ENCODE results near the gene TGFBRAP1.
"Not testable (repeated sequence)": the region's sequence is repeated elsewhere in the genome, so short reads cannot be mapped to it uniquely, and the experiment has no call there.

The TGFBRAP1 gene

DNA sequence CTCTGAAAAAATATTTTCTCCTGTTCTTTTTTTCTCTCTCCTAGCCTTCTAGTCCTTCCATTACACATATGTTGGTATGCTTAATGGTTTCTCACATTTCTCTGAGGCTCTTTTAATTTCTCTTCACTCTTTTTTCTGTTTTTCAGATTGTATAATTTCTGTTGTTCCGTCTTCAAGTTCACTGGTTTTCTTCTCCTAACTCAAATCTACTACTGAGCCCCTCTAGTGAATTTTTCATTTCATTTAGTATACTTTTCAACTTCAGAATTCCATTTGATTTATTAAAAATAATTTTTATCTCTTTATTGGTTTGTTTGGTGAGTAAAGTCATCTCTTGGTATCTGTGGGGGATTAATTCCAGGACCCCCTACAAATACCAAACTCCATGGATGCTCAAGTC, 27.6 kb upstream of the TGFBRAP1 start:
- DNase-seq = no peak

DNA sequence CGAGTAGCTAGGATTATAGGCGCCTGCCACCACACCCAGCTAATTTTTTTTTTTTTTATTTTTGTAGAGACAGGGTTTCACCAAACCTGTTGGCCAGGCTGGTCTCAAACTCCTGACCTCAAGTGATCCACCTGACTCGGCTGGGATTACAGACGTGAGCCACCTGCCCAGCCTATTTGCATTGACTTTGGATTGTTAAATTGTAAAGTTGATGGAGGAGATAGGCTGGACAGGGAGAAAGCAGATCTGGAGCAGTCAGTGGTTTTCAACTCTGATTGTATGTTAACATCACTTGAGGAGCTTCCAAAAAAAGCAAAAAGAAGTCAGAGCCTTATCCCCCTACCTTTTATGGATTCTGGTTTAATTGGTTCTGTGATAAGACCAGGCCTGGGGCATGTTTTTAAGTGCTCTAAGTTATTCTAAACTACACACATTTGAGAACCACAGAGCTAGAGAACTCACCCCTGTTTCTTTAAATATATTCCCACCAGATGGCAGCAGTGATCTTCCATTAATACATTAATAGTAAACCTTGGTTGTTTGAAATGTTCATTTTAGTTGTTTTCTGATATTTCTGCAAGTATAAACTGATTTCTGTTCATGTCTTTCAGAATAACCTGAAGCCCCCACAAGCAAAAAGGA, 15.3 kb upstream of the TGFBRAP1 start:
- no peak for DNase-seq

DNA sequence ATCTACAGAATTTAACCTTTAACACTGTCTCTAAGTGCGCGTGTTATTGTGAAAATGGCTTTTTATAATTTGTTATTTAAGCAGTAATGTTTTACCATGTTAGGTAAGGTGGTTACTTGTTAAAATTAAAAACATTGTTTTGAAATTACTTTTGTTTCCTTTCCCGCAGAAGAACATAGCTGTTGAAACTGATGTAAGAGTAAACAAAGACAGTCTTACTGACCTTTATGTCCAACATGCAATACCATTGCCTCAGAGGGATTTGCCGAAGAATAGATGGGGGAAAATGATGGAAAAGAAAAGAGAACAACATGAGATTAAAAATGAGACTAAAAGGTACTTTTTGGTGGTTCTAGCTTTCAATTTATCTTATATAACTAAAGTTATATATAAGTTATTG, 9.9 kb upstream of the TGFBRAP1 start:
- DNase-seq = no peak

DNA sequence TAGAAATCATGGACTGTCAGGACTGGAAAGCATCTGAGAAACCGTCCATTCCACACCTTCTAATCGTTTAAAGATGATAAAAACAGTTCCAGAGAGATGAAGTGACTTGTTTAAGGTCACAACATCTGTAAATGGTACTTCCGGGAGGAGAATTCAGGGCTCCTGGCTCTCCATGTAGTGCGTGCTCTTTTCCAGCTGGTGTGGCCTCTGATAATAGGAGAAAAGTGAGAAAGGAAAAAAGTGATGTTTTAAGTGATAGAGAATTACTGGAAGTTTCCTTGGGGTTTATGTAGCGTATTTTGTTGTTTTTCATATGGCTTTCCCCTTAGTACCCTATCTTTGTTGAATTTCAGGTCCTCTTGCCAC, 8.5 kb upstream of the TGFBRAP1 start:
- DNase-seq = no peak

DNA sequence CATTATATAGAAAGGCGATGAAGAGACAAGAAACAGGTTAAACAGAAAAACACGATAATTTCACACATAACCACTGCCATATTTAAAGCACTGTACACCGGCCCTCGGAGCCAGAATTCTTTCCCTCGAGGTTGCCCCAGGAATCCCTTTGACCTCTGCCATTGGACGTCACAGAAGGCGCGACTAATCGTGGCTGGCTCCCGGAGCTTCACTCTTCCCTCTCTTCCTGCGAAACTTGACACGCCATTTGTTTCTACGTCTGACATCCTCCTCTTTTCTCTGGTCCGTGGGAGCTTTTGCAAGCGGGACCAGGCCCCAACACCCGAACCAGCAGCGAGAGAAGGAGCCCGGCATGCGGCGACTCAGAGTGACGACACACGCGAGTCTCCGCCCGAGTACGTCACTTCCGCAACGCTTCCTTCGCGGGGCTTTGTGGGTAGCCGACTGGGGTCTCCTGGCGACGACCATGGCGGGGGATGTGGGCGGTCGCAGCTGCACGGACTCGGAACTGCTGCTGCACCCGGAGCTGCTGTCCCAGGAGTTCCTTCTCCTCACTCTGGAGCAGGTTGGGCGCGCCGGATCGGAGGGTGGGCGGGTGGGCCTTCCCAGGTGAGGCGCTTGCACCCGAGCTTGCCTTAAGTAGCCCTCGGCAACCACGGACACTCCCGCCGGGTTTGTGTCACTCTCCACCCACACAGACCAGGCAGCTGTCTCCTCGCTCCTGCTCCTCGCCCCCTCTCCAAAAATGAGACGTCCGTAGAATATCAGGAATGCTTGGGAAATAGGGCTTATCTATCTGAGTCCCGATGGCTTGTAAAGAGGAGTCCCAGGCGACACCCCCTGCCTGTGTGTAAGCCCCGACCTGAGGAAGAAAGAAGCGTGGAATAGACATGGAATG, 7.8 kb upstream of the TGFBRAP1 start, which contains the start of gene C2orf49:
Gene C2orf49 (plus strand): TSS at position 419 of the 898 bp plus-strand sequence. CDS start 48 bp downstream, at position 467.
- DNase-seq = peak; percentile 86

DNA sequence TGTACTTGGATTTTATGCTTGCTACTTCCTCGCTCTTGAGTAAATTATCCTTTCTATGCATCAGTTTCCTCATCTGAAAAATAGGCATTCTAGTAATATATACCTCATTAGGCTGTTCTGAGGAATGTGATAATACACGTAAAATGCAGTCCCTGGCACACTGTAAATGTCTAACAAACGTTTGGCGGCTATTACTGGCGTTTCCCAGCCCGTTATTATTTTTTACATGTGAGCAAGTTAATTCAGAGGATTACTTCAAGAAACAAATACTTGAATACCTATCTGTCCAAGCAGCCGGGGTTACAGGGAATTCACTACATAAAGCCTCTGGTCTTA, 7.2 kb upstream of the TGFBRAP1 start:
- DNase-seq = no peak

DNA sequence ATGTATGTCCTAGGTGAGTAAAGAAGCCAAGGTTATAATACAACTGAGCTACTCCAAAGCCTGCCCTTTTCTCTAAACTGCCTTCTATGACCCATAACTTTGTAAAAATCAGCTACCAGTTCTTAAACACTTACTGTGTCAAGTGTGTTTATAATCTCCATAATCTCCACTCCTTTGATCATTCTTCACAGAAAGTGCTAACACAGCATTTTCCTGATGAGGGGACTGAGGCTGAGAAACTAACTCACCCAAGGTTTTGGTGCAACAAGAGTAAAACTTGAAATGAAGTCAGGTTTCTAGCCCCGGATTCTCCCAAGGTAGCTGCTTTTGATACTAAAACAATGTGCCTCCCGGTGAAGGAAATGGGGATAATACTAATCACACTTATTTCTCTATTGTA, 5.9 kb upstream of the TGFBRAP1 start:
- no peak for DNase-seq

DNA sequence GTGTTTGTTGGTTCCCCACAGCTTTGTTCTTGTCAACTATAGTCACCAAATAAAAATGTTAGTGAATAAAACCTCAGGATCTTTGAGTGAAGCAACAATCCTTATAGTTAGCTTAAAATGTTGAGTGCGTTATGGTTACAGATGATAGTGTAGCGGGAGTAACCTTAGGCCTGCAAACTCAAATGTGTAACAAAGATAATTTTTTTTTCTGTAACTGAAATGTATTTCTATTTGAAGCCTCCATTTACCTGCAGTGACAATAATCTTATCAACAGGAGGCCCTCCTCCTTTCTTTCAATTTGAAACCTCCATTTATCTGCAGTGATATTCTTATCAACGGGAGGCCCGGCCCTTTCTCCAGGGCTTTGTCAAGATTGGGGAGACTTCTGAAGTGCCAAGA, 4.7 kb upstream of the TGFBRAP1 start:
- no peak for DNase-seq

DNA sequence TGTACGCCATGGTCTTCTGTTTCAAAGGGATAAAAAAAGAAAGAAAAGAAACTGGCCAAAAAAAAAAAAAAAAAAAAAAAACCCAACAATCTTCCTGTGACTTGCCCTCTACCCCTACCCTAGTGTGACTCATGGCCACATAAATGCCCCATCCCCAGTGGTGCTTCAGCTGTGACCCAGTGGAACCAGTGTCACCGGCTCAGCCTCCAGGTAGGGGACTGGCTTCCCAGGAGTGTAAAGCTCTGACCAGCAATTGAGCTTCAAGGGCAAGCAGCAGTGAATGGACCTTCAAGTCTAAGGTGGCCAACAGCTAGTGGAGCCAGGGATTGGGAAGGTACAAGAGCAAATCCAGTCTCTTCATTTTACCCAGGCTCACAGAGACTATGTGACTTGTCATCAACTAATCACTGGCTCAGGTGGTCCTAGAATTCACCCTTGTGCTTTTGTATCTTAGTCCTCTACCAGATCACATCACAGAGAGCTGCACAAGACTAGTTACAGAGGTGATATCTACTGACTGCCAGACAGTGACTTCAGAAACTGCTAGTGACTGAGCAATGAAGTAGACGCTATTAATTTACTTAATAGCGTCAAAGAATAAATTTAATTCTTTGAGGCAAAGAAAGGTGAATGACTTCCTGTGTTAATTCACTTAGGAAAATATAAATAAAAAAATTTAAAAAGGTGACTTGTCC, 1.3 kb upstream of the TGFBRAP1 start:
- no peak for DNase-seq

DNA sequence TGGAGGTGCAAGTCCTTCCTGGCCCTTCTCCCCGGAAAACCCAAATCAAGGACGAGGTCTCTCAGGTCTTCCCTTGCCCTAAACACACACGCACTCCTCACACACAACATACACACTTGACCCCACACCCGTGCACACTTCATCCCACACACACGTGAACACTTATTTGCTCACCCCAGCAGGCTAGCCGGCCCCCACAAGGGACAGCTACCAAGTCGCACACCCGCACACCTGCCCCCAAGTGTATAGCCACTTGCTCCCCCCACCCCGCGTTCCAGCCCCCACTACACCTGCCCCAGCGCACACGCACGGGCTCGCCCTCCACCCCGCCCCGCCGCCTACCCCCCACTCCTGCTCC, 359 bp downstream of the TGFBRAP1 start:
- DNase-seq = peak in 1 of 2 experiments; percentile 33

DNA sequence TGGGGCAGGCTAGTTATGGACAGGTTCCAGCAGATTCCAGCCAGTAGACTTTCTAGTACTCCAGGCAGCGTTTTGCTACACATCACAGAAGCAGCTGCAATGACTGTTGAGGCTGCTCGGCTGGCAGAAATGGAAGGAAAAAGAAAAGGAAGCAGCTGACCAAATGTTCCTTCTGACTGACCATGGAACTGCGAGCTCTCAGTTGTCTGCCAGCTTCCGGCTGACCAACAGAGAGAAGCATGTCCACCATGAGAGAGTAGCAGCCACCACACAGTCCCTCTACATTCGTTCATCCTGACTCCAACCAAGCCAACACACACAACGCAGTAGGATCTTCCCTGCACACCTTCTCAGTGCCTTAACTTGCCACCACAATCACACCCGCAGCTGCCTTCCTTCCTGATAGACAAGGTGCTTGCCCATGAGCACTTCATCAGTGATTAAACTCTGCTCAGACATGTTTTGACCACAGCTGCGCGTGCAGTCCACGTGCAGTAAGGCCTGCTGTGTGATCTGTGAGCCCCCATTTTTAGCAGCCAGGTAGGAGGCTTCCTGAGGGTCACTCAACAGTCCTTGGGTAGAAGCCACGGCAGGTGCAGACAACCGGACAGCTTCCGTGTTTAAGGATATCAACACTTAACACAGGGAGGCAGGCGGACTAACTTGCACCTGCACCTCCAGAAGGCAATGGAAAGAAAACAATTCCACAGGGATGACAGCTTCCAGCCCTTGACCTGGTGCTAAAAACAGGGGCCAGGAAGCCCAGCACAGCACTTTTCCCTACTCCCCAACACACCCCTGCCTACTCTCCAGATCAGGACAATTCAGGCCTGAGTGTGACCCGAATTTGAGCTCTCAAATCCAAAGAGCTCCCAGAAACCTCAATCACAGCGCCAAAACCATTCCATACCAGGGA, 996 bp downstream of the TGFBRAP1 start:
- DNase-seq = peak in 1 of 2 experiments; percentile 10

DNA sequence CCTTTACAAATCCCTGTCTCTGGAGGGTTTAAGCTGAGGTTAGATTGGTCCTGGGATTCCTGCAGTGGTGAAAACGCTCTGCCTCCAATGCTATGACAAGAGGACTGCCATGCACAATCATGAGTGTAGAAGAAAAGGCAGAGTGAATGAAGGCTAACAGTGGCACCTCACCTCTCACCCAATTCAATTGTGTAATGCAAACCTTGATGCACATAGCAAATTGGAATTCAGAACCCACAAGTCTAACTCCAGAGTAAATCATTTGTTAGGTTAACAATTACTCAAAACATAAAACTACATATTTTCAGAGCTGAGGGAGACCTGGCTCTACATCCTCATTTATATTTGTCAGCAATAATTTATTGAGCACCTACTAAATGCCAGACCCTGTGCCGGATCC, 1.8 kb downstream of the TGFBRAP1 start:
- no peak for DNase-seq

DNA sequence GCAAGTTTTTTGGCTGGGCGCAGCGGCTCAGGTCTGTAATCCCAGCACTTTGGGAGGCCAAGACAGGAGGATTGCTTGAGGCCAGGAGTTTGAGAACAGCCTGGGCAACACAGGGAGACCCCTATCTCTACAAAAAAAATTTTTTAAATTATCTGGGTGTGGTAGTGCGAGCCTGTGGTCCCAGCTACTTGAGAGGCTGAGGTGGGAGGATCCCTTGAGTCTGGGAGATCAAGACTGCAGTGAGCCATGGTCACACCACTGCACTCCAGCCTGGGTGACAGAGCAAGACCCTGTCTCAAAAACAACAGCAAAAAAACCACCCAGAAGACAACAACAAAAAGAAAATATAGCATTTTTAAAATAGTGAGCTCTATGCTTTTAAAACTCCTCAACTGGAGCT, 2.3 kb downstream of the TGFBRAP1 start:
- DNase-seq = not testable (repeated sequence)

DNA sequence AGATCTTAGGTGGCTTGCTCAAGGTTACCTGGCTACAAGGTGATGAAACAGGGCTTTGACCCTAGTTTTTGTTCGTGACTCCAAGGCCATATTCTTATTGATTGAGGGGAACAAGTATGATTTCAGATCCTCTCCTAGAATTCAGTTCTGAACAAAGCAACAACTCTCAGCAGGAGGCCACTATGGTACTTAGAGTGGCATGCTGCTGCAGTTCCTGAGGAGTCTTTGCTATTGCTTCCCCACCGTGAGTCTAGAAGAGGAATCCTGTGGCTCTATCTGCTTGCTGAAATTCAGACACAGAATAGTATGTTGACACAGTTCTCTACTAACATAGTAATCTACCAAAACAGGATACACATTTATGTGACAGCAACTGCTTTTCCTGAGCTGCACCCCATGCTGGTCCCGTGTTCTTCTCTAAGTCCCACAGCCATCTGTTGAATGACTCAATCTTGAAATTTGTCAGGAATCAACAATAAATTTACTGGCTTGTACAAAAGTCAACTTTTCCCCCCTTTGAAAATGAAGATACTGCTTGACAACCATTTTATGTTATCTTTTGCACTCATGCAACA, 4.1 kb downstream of the TGFBRAP1 start:
- DNase-seq = no peak

DNA sequence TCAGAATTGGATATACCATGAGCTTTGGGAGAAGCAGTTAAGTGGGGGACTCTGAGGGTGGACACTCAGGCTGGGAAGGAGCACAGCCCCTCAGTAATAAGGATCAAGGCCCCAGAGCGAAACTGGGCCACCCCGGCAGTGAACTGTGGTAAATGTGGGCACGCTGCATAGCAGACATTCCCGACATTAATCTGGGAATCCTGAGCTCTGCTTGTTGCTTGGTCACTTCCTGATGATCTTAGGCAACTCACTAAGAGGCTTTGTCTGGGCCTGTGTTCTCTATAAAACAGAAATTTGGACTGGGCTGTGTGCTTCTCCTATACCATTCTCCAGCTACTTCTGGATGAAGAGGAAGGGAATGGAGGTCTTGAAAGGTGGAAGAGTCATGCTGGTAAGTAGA, 4.8 kb downstream of the TGFBRAP1 start:
- DNase-seq = no peak

DNA sequence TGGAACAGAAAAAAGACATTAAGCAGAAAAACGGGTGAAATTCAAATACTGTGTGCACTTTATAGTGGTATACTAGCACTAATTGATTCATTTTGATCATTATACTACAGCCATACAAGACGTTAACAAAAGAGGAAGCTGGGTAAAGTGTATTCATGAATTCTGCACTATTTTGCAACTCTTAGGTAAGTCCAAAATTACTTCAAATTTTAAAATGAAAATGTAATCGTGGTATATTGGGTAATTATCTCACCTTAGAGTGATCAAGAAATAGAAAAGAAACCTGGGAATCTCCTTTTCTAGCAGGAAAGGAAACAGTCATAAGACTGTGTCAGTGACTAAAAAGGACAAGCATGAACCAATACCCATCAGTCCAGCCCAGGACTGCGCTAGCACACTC, 5.4 kb downstream of the TGFBRAP1 start:
- no peak for DNase-seq

DNA sequence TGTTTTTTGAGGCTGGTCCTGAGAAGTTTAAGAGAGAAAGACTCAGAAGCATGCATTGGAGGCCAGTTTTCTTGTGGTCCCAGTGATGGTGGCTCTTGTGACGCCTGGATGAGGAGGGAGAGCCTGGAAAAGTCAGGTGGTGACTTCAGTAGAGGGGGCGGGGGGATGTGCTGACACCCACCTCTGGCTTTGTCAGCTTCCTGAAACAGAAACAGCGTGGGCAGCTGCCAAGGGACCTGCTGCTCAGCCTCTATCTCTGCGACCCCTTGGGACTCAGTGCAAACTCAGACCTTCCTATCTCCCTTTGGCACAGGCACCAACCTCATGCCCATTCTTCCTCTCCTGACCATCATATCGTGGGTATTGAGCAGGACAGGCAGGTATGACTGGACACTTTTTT, 6.4 kb downstream of the TGFBRAP1 start:
- no peak for DNase-seq

DNA sequence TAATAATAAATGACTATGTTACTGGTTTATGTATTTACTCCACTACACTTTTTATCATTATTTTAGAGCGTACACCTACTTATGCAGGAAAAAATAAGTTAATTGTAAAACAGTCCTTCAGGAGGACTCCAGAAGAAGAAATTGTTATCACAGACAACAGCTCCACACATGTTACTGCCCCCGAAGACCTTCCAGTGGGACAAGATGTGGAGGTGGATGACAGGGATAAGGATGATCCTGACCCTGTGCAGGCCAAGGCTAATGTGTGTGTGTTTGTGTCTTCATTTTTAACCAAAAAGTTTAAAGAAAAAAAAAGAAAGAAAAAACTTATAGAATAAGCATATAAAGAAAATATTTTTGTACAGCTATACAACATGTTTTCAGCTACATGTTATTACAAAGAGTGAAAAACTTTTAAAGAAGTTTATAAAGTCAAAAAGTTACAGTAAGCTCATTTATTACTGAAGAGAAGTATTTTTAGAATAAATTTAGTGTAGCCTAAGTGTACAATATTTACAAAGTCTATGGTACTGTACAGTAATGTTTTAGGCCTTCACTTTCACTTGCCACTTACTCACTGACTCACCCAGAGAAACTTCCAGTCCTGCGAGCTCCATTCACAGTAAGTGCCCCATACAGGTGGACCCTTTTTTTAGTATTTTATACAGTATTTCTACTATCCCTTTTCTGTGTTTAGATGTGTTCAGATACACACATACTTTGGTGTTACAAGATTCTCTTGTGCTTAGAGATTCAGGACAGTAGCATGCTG, 7.5 kb downstream of the TGFBRAP1 start:
- no peak for DNase-seq

DNA sequence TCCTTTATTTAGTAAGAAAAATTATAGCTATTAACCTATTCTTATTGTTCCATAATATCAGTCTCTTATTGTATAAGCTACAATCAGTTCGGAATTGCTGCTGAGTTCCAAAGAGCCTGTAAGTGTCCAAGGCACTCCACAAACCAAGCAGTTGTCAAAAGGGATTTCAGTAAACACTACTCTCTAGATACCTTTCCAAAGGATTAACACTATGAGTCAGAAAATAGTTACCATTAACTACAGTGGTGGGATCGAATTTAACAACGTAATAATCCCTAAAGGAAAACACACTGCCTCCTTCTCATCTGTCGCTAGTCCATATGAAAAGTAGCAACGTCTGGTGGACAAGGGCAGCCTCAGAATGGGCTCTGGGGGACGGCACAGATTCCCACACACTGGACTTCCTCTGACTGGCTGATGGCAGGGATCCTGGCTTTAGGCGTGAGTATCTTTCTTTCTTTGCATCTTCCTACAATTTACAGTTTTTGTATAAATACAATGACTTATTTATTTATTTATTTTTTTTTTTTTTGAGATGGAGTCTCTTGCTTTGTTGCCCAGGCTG, 8.8 kb downstream of the TGFBRAP1 start:
- DNase-seq = no peak

DNA sequence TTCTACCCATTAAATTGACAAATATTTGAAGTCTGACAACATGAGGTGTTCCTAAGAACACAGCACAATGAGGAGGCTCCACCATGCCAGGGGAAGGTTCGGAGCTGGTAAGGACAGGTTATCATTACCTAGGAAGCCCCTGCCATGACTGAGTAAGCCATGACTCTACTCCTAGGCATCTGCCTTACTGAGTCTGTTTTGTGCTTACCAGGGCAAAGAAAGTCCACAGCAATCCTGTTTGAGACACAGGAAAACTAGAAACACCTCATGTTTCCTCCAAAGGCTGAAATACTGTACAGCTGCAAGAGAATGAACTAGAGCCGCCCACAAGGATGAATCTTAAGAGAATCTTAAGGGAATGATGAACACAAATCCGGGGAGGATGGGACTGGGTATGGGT, 11.6 kb downstream of the TGFBRAP1 start:
- DNase-seq = no peak

DNA sequence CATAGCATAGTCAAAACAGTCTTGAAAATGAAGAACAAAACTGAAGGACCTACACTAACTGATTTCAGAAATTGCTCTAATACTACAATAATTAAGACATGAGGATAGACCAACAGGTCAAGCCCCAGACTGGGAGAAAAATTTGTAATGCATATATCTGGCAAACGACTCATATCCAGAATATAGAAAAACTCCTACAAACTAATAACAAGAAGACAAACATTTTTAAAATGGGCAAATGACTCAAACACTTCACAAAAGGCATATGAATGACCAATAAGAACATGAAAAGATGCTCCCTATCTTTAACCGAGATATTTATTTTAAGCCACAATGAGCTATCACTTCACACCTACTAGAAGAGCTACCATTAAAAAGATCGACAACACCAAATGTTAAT, 14.2 kb downstream of the TGFBRAP1 start:
- DNase-seq = no peak

Measured in activated CD4-positive, alpha-beta T cell treated with anti-CD3 and anti-CD28 coated beads, Interleukin-2, amount 50 U/mL, for 4 hours (primary cell).